AG09319 (cell line): Measurements from ENCODE around the gene NEK5.
"Not testable (repeated sequence)": the region's sequence is repeated elsewhere in the genome, so short reads cannot be mapped to it uniquely, and the experiment has no call there.

Experiments
- DNase-seq: peaks from one replicate; pipeline ENCODE4 v3.0.0-alpha.2; 2010; ENCODE audit warnings: low read depth; ENCODE audit errors: extremely low read depth
- CTCF ChIP-seq: IDR thresholded peaks from 2 replicates; pipeline ENCODE4 v1.5.1; 2011; ENCODE audit warnings: low read depth, mild to moderate bottlenecking, inconsistent platforms, low read length, moderate library complexity

The NEK5 gene

GRCh38 chr13:52051400-52051799 is 77.5 kb downstream of the NEK5 start:
- DNase-seq = no peak
- no peak for TF ChIP-seq CTCF

GRCh38 chr13:52048516-52048915 is 80.4 kb downstream of the NEK5 start:
- no peak for DNase-seq
- TF ChIP-seq CTCF = no peak

- TF ChIP-seq CTCF = no peak
- DNase-seq = no peak
Measured at GRCh38 chr13:52047463-52047862, 81.4 kb downstream of the NEK5 start.

GRCh38 chr13:52043675-52044074 is 85.2 kb downstream of the NEK5 start:
- no peak for DNase-seq
- no peak for TF ChIP-seq CTCF

- TF ChIP-seq CTCF = no peak
- no peak for DNase-seq
Measured at GRCh38 chr13:52036037-52036436, 92.8 kb downstream of the NEK5 start.

GRCh38 chr13:52034616-52035226 is 94.2 kb downstream of the NEK5 start:
- no peak for DNase-seq
- TF ChIP-seq CTCF = no peak

GRCh38 chr13:52033039-52033438 is 95.8 kb downstream of the NEK5 start:
- TF ChIP-seq CTCF = no peak
- DNase-seq = no peak

- not testable (repeated sequence) for DNase-seq
Measured at GRCh38 chr13:52030401-52030800, 98.5 kb downstream of the NEK5 start.
